SJSA1 (cell line): Measurements from ENCODE around the gene CDH23. TPM values are rescaled to one million over a fixed set of nuclear protein-coding genes. Genes with fewer than 3 reads are reported as not detected.

ENCODE experiments used
- DNase-seq, 2 experiments: peaks; one replicate each; pipeline ENCODE4 v3.0.0-alpha.2; 2015 to 2020; ENCODE audit warnings: low spot score in 2 of 2, low read depth in 1 of 2
- H3K27ac ChIP-seq: fragments of 250-450 bp; sonication (Bioruptor Pico); 2 replicates; pipeline ENCODE4 v1.5.1; 2020; ENCODE audit warnings: mild to moderate bottlenecking, moderate library complexity
- H3K27me3 ChIP-seq: fragments of 250-450 bp; sonication (Bioruptor Pico); replicated peaks from 2 replicates; pipeline ENCODE4 v1.5.1; 2020; ENCODE audit warnings: mild to moderate bottlenecking, moderate library complexity
- H3K36me3 ChIP-seq: fragments of 250-450 bp; sonication (Bioruptor Pico); 2 replicates; pipeline ENCODE4 v1.5.1; 2020; ENCODE audit warnings: mild to moderate bottlenecking
- H3K4me1 ChIP-seq: fragments of 250-450 bp; sonication (Bioruptor Pico); replicated peaks from 2 replicates; pipeline ENCODE4 v1.6.1; 2021; ENCODE audit warnings: mild to moderate bottlenecking
- H3K4me3 ChIP-seq: fragments of 250-450 bp; sonication (Bioruptor Pico); 2 replicates; pipeline ENCODE4 v1.5.1; 2020; ENCODE audit warnings: mild to moderate bottlenecking
- H3K9me3 ChIP-seq: fragments of 250-450 bp; sonication (Bioruptor Pico); replicated peaks from 2 replicates; pipeline ENCODE4 v1.5.1; 2020; ENCODE audit warnings: mild to moderate bottlenecking
- total RNA-seq: library from RNA; depleted of rRNA; stranded (reverse); fragments of >200 nt; shearing (Covaris generic); gene quantifications from 2 replicates; pipeline ENCODE4 v1.2.3, GENCODE V29; 2014

The CDH23 gene
- total RNA-seq, 1 experiment from 2014 or later, result 0.37 TPM

GRCh38 chr10:71742301-71743088 lies 345.8 kb downstream of the CDH23 start:
- Histone ChIP-seq H3K4me1 (peaks cover 6% of the 10 kb centered on the region; the same call in 1 of the 2 replicates), H3K27ac (no peak overlapping the region), H3K36me3 (no peaks in the 10 kb centered on the region), H3K9me3 (no peaks in the 10 kb centered on the region), H3K27me3 (no peaks in the 10 kb centered on the region), H3K4me3 (no peak overlapping the region)
- no peak for DNase-seq

- H3K36me3 ChIP-seq, result no peaks in the 10 kb centered on the region
- no peaks in the 10 kb centered on the region for H3K27me3 ChIP-seq
- no peak overlapping the region for H3K27ac ChIP-seq
- peaks cover 11% of the 10 kb centered on the region; the same call in 1 of the 2 replicates for H3K4me1 ChIP-seq
- H3K9me3 ChIP-seq, result no peaks in the 10 kb centered on the region
- no peak overlapping the region for H3K4me3 ChIP-seq
- no peak for DNase-seq
These were observed 346.5 kb downstream of the CDH23 start for GRCh38 chr10:71743089-71743838.

- H3K27ac ChIP-seq, result no peak overlapping the region
- H3K9me3 ChIP-seq, result no peaks in the 10 kb centered on the region
- H3K36me3 ChIP-seq, result no peaks in the 10 kb centered on the region
- H3K27me3 ChIP-seq, result no peaks in the 10 kb centered on the region
- no peak for DNase-seq
- peaks cover 11% of the 10 kb centered on the region; the same call in 1 of the 2 replicates for H3K4me1 ChIP-seq
- H3K4me3 ChIP-seq, result no peak overlapping the region
These were observed 347.1 kb downstream of the CDH23 start for GRCh38 chr10:71743866-71744265.

GRCh38 chr10:71744897-71745663 lies 348.4 kb downstream of the CDH23 start:
- DNase-seq, result no peak
- H3K27ac ChIP-seq, result no peak overlapping the region
- H3K4me3 ChIP-seq, result no peak overlapping the region
- peaks cover 11% of the 10 kb centered on the region; the same call in 1 of the 2 replicates for H3K4me1 ChIP-seq
- H3K36me3 ChIP-seq, result no peaks in the 10 kb centered on the region
- H3K27me3 ChIP-seq, result no peaks in the 10 kb centered on the region
- H3K9me3 ChIP-seq, result no peaks in the 10 kb centered on the region

GRCh38 chr10:71745664-71746250 lies 349.0 kb downstream of the CDH23 start:
- DNase-seq, result no peak
- peaks cover 11% of the 10 kb centered on the region; the same call in 1 of the 2 replicates for H3K4me1 ChIP-seq
- no peaks in the 10 kb centered on the region for H3K27me3 ChIP-seq
- no peaks in the 10 kb centered on the region for H3K9me3 ChIP-seq
- no peak overlapping the region for H3K27ac ChIP-seq
- H3K36me3 ChIP-seq, result peaks cover 5% of the 10 kb centered on the region; the same call in 1 of the 2 replicates
- H3K4me3 ChIP-seq, result no peak overlapping the region

GRCh38 chr10:71746344-71747037 lies 349.8 kb downstream of the CDH23 start:
- no peak overlapping the region for H3K27ac ChIP-seq
- no peak for DNase-seq

GRCh38 chr10:71747039-71747531 lies 350.4 kb downstream of the CDH23 start:
- Histone ChIP-seq H3K27ac (no peak overlapping the region), H3K4me3 (no peak overlapping the region), H3K36me3 (peaks cover 6% of the 10 kb centered on the region; the same call in 1 of the 2 replicates), H3K27me3 (no peaks in the 10 kb centered on the region), H3K9me3 (no peaks in the 10 kb centered on the region), H3K4me1 (peaks cover 11% of the 10 kb centered on the region; the same call in 1 of the 2 replicates)
- DNase-seq, result no peak

More at GRCh38 chr10:71746344-71747037, 349.8 kb downstream of the CDH23 start:
- Histone ChIP-seq H3K27me3 (no peaks in the 10 kb centered on the region), H3K36me3 (peaks cover 6% of the 10 kb centered on the region; the same call in 1 of the 2 replicates), H3K9me3 (no peaks in the 10 kb centered on the region), H3K4me1 (peaks cover 11% of the 10 kb centered on the region; the same call in 1 of the 2 replicates), H3K4me3 (no peak overlapping the region)

GRCh38 chr10:71747551-71748523 lies 351.1 kb downstream of the CDH23 start:
- H3K4me1 ChIP-seq, result peaks cover 11% of the 10 kb centered on the region; the same call in 1 of the 2 replicates
- H3K27me3 ChIP-seq, result no peaks in the 10 kb centered on the region
- no peak overlapping the region for H3K4me3 ChIP-seq
- peaks cover 6% of the 10 kb centered on the region for H3K36me3 ChIP-seq
- H3K27ac ChIP-seq, result no peak overlapping the region
- DNase-seq, result no peak
- H3K9me3 ChIP-seq, result no peaks in the 10 kb centered on the region

GRCh38 chr10:71748671-71749191 lies 352.0 kb downstream of the CDH23 start:
- no peak overlapping the region for H3K4me3 ChIP-seq
- no peaks in the 10 kb centered on the region for H3K27me3 ChIP-seq
- no peaks in the 10 kb centered on the region for H3K9me3 ChIP-seq
- no peak for DNase-seq
- peaks cover 6% of the 10 kb centered on the region for H3K36me3 ChIP-seq
- H3K27ac ChIP-seq, result no peak overlapping the region
- H3K4me1 ChIP-seq, result peaks cover 11% of the 10 kb centered on the region; the same call in 1 of the 2 replicates

- no peak overlapping the region for H3K27ac ChIP-seq
- peaks cover 6% of the 10 kb centered on the region for H3K36me3 ChIP-seq
- no peaks in the 10 kb centered on the region for H3K9me3 ChIP-seq
- no peak overlapping the region for H3K4me3 ChIP-seq
- no peaks in the 10 kb centered on the region for H3K27me3 ChIP-seq
- no peak for DNase-seq
- H3K4me1 ChIP-seq, result peaks cover 11% of the 10 kb centered on the region; the same call in 1 of the 2 replicates
These were observed 352.7 kb downstream of the CDH23 start for GRCh38 chr10:71749396-71749795.

GRCh38 chr10:71750124-71750841 lies 353.6 kb downstream of the CDH23 start:
- Histone ChIP-seq H3K27ac (no peak overlapping the region), H3K4me3 (no peak overlapping the region), H3K9me3 (no peaks in the 10 kb centered on the region), H3K4me1 (peaks cover 11% of the 10 kb centered on the region; the same call in 1 of the 2 replicates), H3K27me3 (no peaks in the 10 kb centered on the region), H3K36me3 (peaks cover 10% of the 10 kb centered on the region)
- DNase-seq, result no peak
